ENCODE data around the gene SERPINA4.

Gene SERPINA4

GRCh38 chr14:94517248-94517640 is 44.0 kb upstream of the SERPINA4 start:
- WGBS = 59% methylated on average over 8 of the region's 10 CpGs
- H3K4me1 ChIP-seq (ENCODE audit: control insufficient read depth, insufficient read depth, low read depth, low read length) = no peaks in the 10 kb centered on the region
- no peak overlapping the region for H2AK5ac ChIP-seq (ENCODE audit: low read length, severe bottlenecking)
- H2BK5ac ChIP-seq (ENCODE audit: low read depth, low read length, poor library complexity, severe bottlenecking) = no peak overlapping the region
- no peak overlapping the region for H2BK12ac ChIP-seq (ENCODE audit: low read length in 2 of 2)
- H3K9ac ChIP-seq (ENCODE audit: low read length) = no peak overlapping the region
- H2BK120ac ChIP-seq (ENCODE audit: low read depth, low read length) = no peak overlapping the region
- H3K9me3 ChIP-seq (ENCODE audit: control insufficient read depth, low read length) = no peaks in the 10 kb centered on the region
- no peak overlapping the region for H3K27ac ChIP-seq (ENCODE audit: low read length, poor library complexity, severe bottlenecking)
- no peak overlapping the region for H3K23ac ChIP-seq (ENCODE audit: low read length in 2 of 2)
- H4K91ac ChIP-seq (ENCODE audit: low read length) = no peak overlapping the region
- H3K14ac ChIP-seq (ENCODE audit: low read length in 2 of 2) = no peak overlapping the region
- H2AFZ ChIP-seq (ENCODE audit: low read depth, low read length) = no peak overlapping the region
- H3K18ac ChIP-seq (ENCODE audit: low read depth in 1 of 2, low read length in 2 of 2) = no peak overlapping the region
- H3K4me2 ChIP-seq (ENCODE audit: low read length, poor library complexity, severe bottlenecking) = no peak overlapping the region
- no peak overlapping the region for H2BK15ac ChIP-seq (ENCODE audit: low read depth, poor library complexity, severe bottlenecking)
- no peak overlapping the region for H4K8ac ChIP-seq (ENCODE audit: low read length)
- no peak overlapping the region for H3K4ac ChIP-seq (ENCODE audit: low read depth in 1 of 2, low read length in 2 of 2)
- no peak for DNase-seq
- H3K36me3 ChIP-seq (ENCODE audit: control insufficient read depth in 1 of 2, insufficient read depth in 2 of 2, low read depth in 1 of 2, low read length in 2 of 2) = no peaks in the 10 kb centered on the region
- peaks cover 4 to 48% of the 10 kb centered on the region in 2 experiments for H3K27me3 ChIP-seq (ENCODE audit: control insufficient read depth in 1 of 2, insufficient read depth in 1 of 2, low read length in 2 of 2)
- no peak overlapping the region for H3K4me3 ChIP-seq (ENCODE audit: insufficient read depth in 1 of 2, low read depth in 1 of 2, low read length in 2 of 2)
- H3K79me1 ChIP-seq (replicated peaks; ENCODE audit: low read length, poor library complexity, severe bottlenecking) = no peaks in the 10 kb centered on the region

GRCh38 chr14:94517641-94518257 is 43.5 kb upstream of the SERPINA4 start:
- Histone ChIP-seq H3K4me3 (ENCODE audit: insufficient read depth in 1 of 2, low read depth in 1 of 2, low read length in 2 of 2) (no peak overlapping the region), H2BK15ac (ENCODE audit: low read depth, poor library complexity, severe bottlenecking) (no peak overlapping the region), H4K8ac (ENCODE audit: low read length) (no peak overlapping the region), H2AFZ (ENCODE audit: low read depth, low read length) (no peak overlapping the region), H3K18ac (ENCODE audit: low read depth in 1 of 2, low read length in 2 of 2) (no peak overlapping the region), H3K23ac (ENCODE audit: low read length in 2 of 2) (no peak overlapping the region), H3K4me2 (ENCODE audit: low read length, poor library complexity, severe bottlenecking) (no peak overlapping the region), H3K14ac (ENCODE audit: low read length in 2 of 2) (no peak overlapping the region), H2BK5ac (ENCODE audit: low read depth, low read length, poor library complexity, severe bottlenecking) (no peak overlapping the region), H3K4ac (ENCODE audit: low read depth in 1 of 2, low read length in 2 of 2) (no peak overlapping the region), H3K27ac (ENCODE audit: low read length, poor library complexity, severe bottlenecking) (no peak overlapping the region), H2AK5ac (ENCODE audit: low read length, severe bottlenecking) (no peak overlapping the region), H3K9ac (ENCODE audit: low read length) (no peak overlapping the region), H3K36me3 (ENCODE audit: control insufficient read depth in 1 of 2, insufficient read depth in 2 of 2, low read depth in 1 of 2, low read length in 2 of 2) (no peaks in the 10 kb centered on the region), H4K91ac (ENCODE audit: low read length) (no peak overlapping the region), H2BK12ac (ENCODE audit: low read length in 2 of 2) (no peak overlapping the region), H2BK120ac (ENCODE audit: low read depth, low read length) (no peak overlapping the region), H3K4me1 (ENCODE audit: control insufficient read depth, insufficient read depth, low read depth, low read length) (no peaks in the 10 kb centered on the region), H3K9me3 (ENCODE audit: control insufficient read depth, low read length) (no peaks in the 10 kb centered on the region), H3K79me1 (replicated peaks; ENCODE audit: low read length, poor library complexity, severe bottlenecking) (no peaks in the 10 kb centered on the region), H3K27me3 (ENCODE audit: control insufficient read depth in 1 of 2, insufficient read depth in 1 of 2, low read length in 2 of 2) (peaks cover 4 to 46% of the 10 kb centered on the region in 2 experiments)
- WGBS = 52% methylated on average over 7 of the region's 7 CpGs
- no peak for DNase-seq

- H3K4me3 ChIP-seq (ENCODE audit: insufficient read depth in 1 of 2, low read depth in 1 of 2, low read length in 2 of 2) = no peak overlapping the region
- H3K14ac ChIP-seq (ENCODE audit: low read length in 2 of 2) = no peak overlapping the region
- H3K18ac ChIP-seq (ENCODE audit: low read depth in 1 of 2, low read length in 2 of 2) = no peak overlapping the region
- 65% methylated on average over 5 of the region's 5 CpGs for WGBS
- no peak overlapping the region for H2AFZ ChIP-seq (ENCODE audit: low read depth, low read length)
- no peak overlapping the region for H2BK120ac ChIP-seq (ENCODE audit: low read depth, low read length)
- no peaks in the 10 kb centered on the region for H3K4me1 ChIP-seq (ENCODE audit: control insufficient read depth, insufficient read depth, low read depth, low read length)
- no peak overlapping the region for H4K91ac ChIP-seq (ENCODE audit: low read length)
- H3K9ac ChIP-seq (ENCODE audit: low read length) = no peak overlapping the region
- no peaks in the 10 kb centered on the region for H3K79me1 ChIP-seq (replicated peaks; ENCODE audit: low read length, poor library complexity, severe bottlenecking)
- H2BK5ac ChIP-seq (ENCODE audit: low read depth, low read length, poor library complexity, severe bottlenecking) = no peak overlapping the region
- no peak overlapping the region for H3K4me2 ChIP-seq (ENCODE audit: low read length, poor library complexity, severe bottlenecking)
- H2BK12ac ChIP-seq (ENCODE audit: low read length in 2 of 2) = no peak overlapping the region
- H3K27me3 ChIP-seq (ENCODE audit: control insufficient read depth in 1 of 2, insufficient read depth in 1 of 2, low read length in 2 of 2) = peaks cover 8 to 50% of the 10 kb centered on the region in 2 experiments
- DNase-seq = no peak
- H2BK15ac ChIP-seq (ENCODE audit: low read depth, poor library complexity, severe bottlenecking) = no peak overlapping the region
- no peak overlapping the region for H3K4ac ChIP-seq (ENCODE audit: low read depth in 1 of 2, low read length in 2 of 2)
- H2AK5ac ChIP-seq (ENCODE audit: low read length, severe bottlenecking) = no peak overlapping the region
- no peaks in the 10 kb centered on the region for H3K36me3 ChIP-seq (ENCODE audit: control insufficient read depth in 1 of 2, insufficient read depth in 2 of 2, low read depth in 1 of 2, low read length in 2 of 2)
- no peak overlapping the region for H4K8ac ChIP-seq (ENCODE audit: low read length)
- peaks cover 5% of the 10 kb centered on the region for H3K9me3 ChIP-seq (ENCODE audit: control insufficient read depth, low read length)
- no peak overlapping the region for H3K27ac ChIP-seq (ENCODE audit: low read length, poor library complexity, severe bottlenecking)
- H3K23ac ChIP-seq (ENCODE audit: low read length in 2 of 2) = no peak overlapping the region
Observed at GRCh38 chr14:94521375-94522114, 39.7 kb upstream of the SERPINA4 start.

- no peak overlapping the region for H3K4ac ChIP-seq (ENCODE audit: low read depth in 1 of 2, low read length in 2 of 2)
- no peak overlapping the region for H3K23ac ChIP-seq (ENCODE audit: low read length in 2 of 2)
Observed at GRCh38 chr14:94522115-94522724, 39.0 kb upstream of the SERPINA4 start.

More at GRCh38 chr14:94522115-94522724, 39.0 kb upstream of the SERPINA4 start:
- no peak overlapping the region for H3K4me3 ChIP-seq (ENCODE audit: insufficient read depth in 1 of 2, low read depth in 1 of 2, low read length in 2 of 2)
- peaks cover 8% of the 10 kb centered on the region for H3K9me3 ChIP-seq (ENCODE audit: control insufficient read depth, low read length)
- no peak overlapping the region for H2BK5ac ChIP-seq (ENCODE audit: low read depth, low read length, poor library complexity, severe bottlenecking)
- no peak overlapping the region for H4K91ac ChIP-seq (ENCODE audit: low read length)
- no peak for DNase-seq
- no peak overlapping the region for H3K4me2 ChIP-seq (ENCODE audit: low read length, poor library complexity, severe bottlenecking)
- H3K4me1 ChIP-seq (ENCODE audit: control insufficient read depth, insufficient read depth, low read depth, low read length) = no peaks in the 10 kb centered on the region
- H2BK12ac ChIP-seq (ENCODE audit: low read length in 2 of 2) = no peak overlapping the region
- H3K18ac ChIP-seq (ENCODE audit: low read depth in 1 of 2, low read length in 2 of 2) = no peak overlapping the region
- no peak overlapping the region for H3K27ac ChIP-seq (ENCODE audit: low read length, poor library complexity, severe bottlenecking)
- no peak overlapping the region for H2BK15ac ChIP-seq (ENCODE audit: low read depth, poor library complexity, severe bottlenecking)
- H4K8ac ChIP-seq (ENCODE audit: low read length) = no peak overlapping the region
- no peak overlapping the region for H2AFZ ChIP-seq (ENCODE audit: low read depth, low read length)
- no peak overlapping the region for H3K9ac ChIP-seq (ENCODE audit: low read length)
- peaks cover 8 to 47% of the 10 kb centered on the region in 2 experiments for H3K27me3 ChIP-seq (ENCODE audit: control insufficient read depth in 1 of 2, insufficient read depth in 1 of 2, low read length in 2 of 2)
- H2BK120ac ChIP-seq (ENCODE audit: low read depth, low read length) = no peak overlapping the region
- H2AK5ac ChIP-seq (ENCODE audit: low read length, severe bottlenecking) = no peak overlapping the region
- H3K14ac ChIP-seq (ENCODE audit: low read length in 2 of 2) = no peak overlapping the region
- no peaks in the 10 kb centered on the region for H3K79me1 ChIP-seq (replicated peaks; ENCODE audit: low read length, poor library complexity, severe bottlenecking)
- H3K36me3 ChIP-seq (ENCODE audit: control insufficient read depth in 1 of 2, insufficient read depth in 2 of 2, low read depth in 1 of 2, low read length in 2 of 2) = no peaks in the 10 kb centered on the region
- WGBS = 74% methylated on average over 7 of the region's 7 CpGs

Measured in mesenchymal stem cell (in vitro differentiated cells and primary cell).